Gastrocnemius medialis (tissue), 4 donors: ENCODE measurements around the gene GBA2.
A peak's percentile ranks its signal among the peaks of the same experiment; 100 is the strongest.

ENCODE experiments used
- POLR2A ChIP-seq, 2 donors: fragments of 450-650 bp; IDR thresholded peaks; one replicate each; pipeline ENCODE4 v1.6.1; 2017; ENCODE audit warnings: antibody characterized with exemption in 2 of 2, mild to moderate bottlenecking in 2 of 2, moderate library complexity in 2 of 2
- TF ChIP-seq, protein P1 (sequence below), 5 experiments: fragments of 450-650 bp in 3 of 5; fragments of 200-600 bp in 2 of 5; sonication (generic) in 2 of 5; IDR thresholded peaks in 4 of 5; conservative IDR thresholded peaks in 1 of 5; 1 replicate in 4 of 5; 2 replicates in 1 of 5; pipeline ENCODE4 v1.5.1; 2016 to 2019; ENCODE audit warnings: antibody characterized with exemption in 5 of 5, mild to moderate bottlenecking in 3 of 5, moderate library complexity in 3 of 5

DNA sequence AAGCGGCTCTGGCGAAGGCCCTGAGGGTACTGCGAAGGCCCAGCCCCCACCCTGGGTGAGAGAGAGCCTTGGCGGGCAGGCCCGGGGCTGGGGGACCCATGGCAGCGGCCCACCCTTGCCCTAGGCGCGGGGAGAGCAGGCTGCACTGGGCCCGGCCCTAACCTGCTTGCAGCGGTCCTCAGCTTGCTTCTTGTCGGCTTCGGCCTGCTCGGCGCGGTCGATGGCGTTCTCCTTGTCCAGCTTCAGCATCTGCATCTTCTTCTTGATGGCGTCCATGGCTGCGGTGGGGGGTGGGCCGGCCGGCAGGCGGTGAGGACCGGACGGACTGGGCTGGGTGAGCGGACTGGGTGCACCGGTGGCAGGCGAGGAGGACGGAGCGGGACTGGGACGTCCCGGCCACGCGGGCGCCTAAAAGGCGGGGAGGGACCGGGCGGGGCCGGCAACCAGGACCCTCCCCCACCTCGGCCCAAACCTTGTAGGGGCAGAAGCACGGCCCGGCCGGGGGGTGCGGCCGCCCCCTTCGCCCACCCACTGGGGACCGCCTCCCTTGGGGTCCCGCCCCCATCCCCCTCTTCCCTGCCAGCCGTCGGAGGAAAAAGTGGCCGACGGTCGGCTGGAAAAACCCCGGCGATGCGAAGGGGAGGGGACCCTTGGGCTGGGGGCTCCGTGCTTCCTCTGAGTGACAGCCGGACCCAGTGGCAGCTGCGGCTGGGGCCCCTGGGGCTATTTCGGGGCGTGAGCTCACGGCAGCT is 59.3 kb downstream of the GBA2 start, which contains the start of gene TPM2:
- TF ChIP-seq, protein P1, sequence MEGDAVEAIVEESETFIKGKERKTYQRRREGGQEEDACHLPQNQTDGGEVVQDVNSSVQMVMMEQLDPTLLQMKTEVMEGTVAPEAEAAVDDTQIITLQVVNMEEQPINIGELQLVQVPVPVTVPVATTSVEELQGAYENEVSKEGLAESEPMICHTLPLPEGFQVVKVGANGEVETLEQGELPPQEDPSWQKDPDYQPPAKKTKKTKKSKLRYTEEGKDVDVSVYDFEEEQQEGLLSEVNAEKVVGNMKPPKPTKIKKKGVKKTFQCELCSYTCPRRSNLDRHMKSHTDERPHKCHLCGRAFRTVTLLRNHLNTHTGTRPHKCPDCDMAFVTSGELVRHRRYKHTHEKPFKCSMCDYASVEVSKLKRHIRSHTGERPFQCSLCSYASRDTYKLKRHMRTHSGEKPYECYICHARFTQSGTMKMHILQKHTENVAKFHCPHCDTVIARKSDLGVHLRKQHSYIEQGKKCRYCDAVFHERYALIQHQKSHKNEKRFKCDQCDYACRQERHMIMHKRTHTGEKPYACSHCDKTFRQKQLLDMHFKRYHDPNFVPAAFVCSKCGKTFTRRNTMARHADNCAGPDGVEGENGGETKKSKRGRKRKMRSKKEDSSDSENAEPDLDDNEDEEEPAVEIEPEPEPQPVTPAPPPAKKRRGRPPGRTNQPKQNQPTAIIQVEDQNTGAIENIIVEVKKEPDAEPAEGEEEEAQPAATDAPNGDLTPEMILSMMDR (IDR thresholded peaks at IDR 0.05 in 4 of 5, conservative IDR thresholded peaks at IDR 0.05 in 1 of 5): no peak
- peak; percentile 59 to 85 for TF ChIP-seq POLR2A (IDR thresholded peaks at IDR 0.05)
